Endothelial cell of umbilical vein (primary cell): ENCODE data around the gene HNRNPL. TPM values are rescaled to one million over a fixed set of nuclear protein-coding genes. Genes with fewer than 3 reads are reported as not detected.

Experiments
- BruUV-seq: library from RNA; stranded (reverse); fragments of 400-500 nt; replicated peaks from 2 replicates; lab custom pipeline; 2021; lab: Mats Ljungman, UMichigan
- CTCF ChIA-PET: fragments of 300-600, 350-600 bp; sonication (Branson Sonifier 250); formaldehyde crosslinking; loops from one replicate; lab custom pipeline; 2021; ENCODE audit warnings: antibody characterized with exemption, inconsistent platforms; lab: Charles Lee
- POLR2A ChIA-PET: fragments of 300-600, 350-600 bp; sonication (Branson Sonifier 250); formaldehyde crosslinking; loops from one replicate; lab custom pipeline; 2021; ENCODE audit warnings: antibody characterized with exemption, inconsistent platforms; lab: Charles Lee
- DNase-seq: peaks from one replicate; pipeline ENCODE4 v3.0.0-alpha.2; 2011; ENCODE audit warnings: low read depth, low spot score
- FAIRE-seq: peaks from 2 replicates; lab custom pipeline; 2011; peaks lifted over from hg19 to GRCh38; lab: Jason Lieb, UNC
- H2AFZ ChIP-seq: 2 replicates; pipeline ENCODE4 v1.6.0; 2012; ENCODE audit warnings: low read depth, low read length, control low read depth, inconsistent platforms
- H3K27ac ChIP-seq: 2 replicates; pipeline ENCODE4 v1.5.1; 2011; ENCODE audit warnings: low read depth, mild to moderate bottlenecking, control low read depth, low read length, moderate library complexity; ENCODE audit not compliant: insufficient read depth
- H3K27me3 ChIP-seq, 2 experiments: 2 replicates each; pipeline versions ENCODE4 v1.6.0 to v1.6.1; 2011; ENCODE audit warnings: low read length in 2 of 2, mixed read lengths in 1 of 2; ENCODE audit not compliant: control insufficient read depth in 2 of 2, insufficient read depth in 2 of 2
- H3K36me3 ChIP-seq, 2 experiments: 2 replicates in 1 of 2; 3 replicates in 1 of 2; pipeline ENCODE4 v1.5.1; 2011; ENCODE audit warnings: low read length in 2 of 2, mild to moderate bottlenecking in 1 of 2, moderate library complexity in 1 of 2; ENCODE audit not compliant: control insufficient read depth in 2 of 2, insufficient read depth in 2 of 2; ENCODE audit errors: extremely low read depth in 1 of 2
- H3K4me1 ChIP-seq: 3 replicates; pipeline ENCODE4 v1.5.1; 2011; ENCODE audit warnings: mild to moderate bottlenecking, low read length; ENCODE audit not compliant: control insufficient read depth, insufficient read depth; ENCODE audit errors: extremely low read depth
- H3K4me2 ChIP-seq: 2 replicates; pipeline ENCODE4 v1.6.1; 2011; ENCODE audit warnings: low read length, control low read depth, mixed read lengths; ENCODE audit not compliant: insufficient read depth
- H3K4me3 ChIP-seq, 3 experiments: fragments of 200-600 bp in 1 of 3; sonication (generic), shearing (Covaris generic) in 1 of 3; replicated peaks in 1 of 3; 2 replicates each; pipeline ENCODE4 v1.5.1; 2011 to 2016; ENCODE audit warnings: control low read depth in 3 of 3, low read length in 3 of 3, mild to moderate bottlenecking in 2 of 3, inconsistent platforms in 1 of 3, low read depth in 1 of 3, moderate library complexity in 1 of 3; ENCODE audit not compliant: insufficient read depth in 1 of 3
- H3K79me2 ChIP-seq: 2 replicates; pipeline ENCODE4 v1.6.0; 2012; ENCODE audit warnings: low read length, inconsistent platforms; ENCODE audit not compliant: control insufficient read depth, insufficient read depth
- H3K9ac ChIP-seq: replicated peaks from 2 replicates; pipeline ENCODE3; 2011; ENCODE audit warnings: low read length, control low read depth; ENCODE audit not compliant: insufficient read depth; ENCODE audit errors: extremely low read depth
- H3K9me1 ChIP-seq: replicated peaks from 3 replicates; pipeline ENCODE4 v1.6.0; 2011; ENCODE audit warnings: mild to moderate bottlenecking, low read length; ENCODE audit not compliant: control insufficient read depth, insufficient read depth; ENCODE audit errors: extremely low read depth
- H3K9me3 ChIP-seq: replicated peaks from 2 replicates; pipeline ENCODE4 v1.5.1; 2012; ENCODE audit warnings: low read length, inconsistent platforms; ENCODE audit not compliant: control insufficient read depth, insufficient read depth
- H4K20me1 ChIP-seq: replicated peaks from 2 replicates; pipeline ENCODE3; 2011; ENCODE audit warnings: mild to moderate bottlenecking, low read length; ENCODE audit not compliant: control insufficient read depth, insufficient read depth; ENCODE audit errors: extremely low read depth
- CTCF ChIP-seq, 2 donors: IDR thresholded peaks; 1 replicate in 1 of 2; 2 replicates in 1 of 2; pipeline ENCODE4 v1.5.1; 2011; ENCODE audit warnings: low read length in 2 of 2, mild to moderate bottlenecking in 2 of 2, moderate library complexity in 2 of 2, control low read depth in 1 of 2, inconsistent platforms in 1 of 2, low read depth in 1 of 2; ENCODE audit not compliant: insufficient read depth in 1 of 2; ENCODE audit errors: extremely low read depth in 1 of 2
- EZH2 ChIP-seq: IDR thresholded peaks from 2 replicates; pipeline ENCODE4 v1.6.1; 2012; ENCODE audit warnings: borderline replicate concordance, low read depth, mild to moderate bottlenecking, moderate library complexity, low read length, inconsistent platforms; ENCODE audit not compliant: severe bottlenecking
- FOS ChIP-seq: IDR thresholded peaks from 2 replicates; pipeline ENCODE4 v1.6.1; 2011; ENCODE audit warnings: mild to moderate bottlenecking, low read length, moderate library complexity, borderline replicate concordance; ENCODE audit not compliant: insufficient read depth
- GATA2 ChIP-seq: IDR thresholded peaks from 2 replicates; pipeline ENCODE4 v1.7.0; 2011; ENCODE audit warnings: low read depth, mild to moderate bottlenecking, moderate library complexity, mixed read lengths, low read length; ENCODE audit not compliant: insufficient read length, insufficient read depth
- JUN ChIP-seq: IDR thresholded peaks from 2 replicates; pipeline ENCODE4 v1.6.1; 2011; ENCODE audit warnings: borderline replicate concordance, low read depth; ENCODE audit not compliant: insufficient read length, insufficient read depth
- MAX ChIP-seq: IDR thresholded peaks from 2 replicates; pipeline ENCODE4 v1.6.1; 2011; ENCODE audit not compliant: insufficient read depth, insufficient read length
- MYC ChIP-seq: IDR thresholded peaks from one replicate; pipeline ENCODE4 v1.6.1; 2011; ENCODE audit warnings: mild to moderate bottlenecking, low read depth, low read length
- POLR2A ChIP-seq: IDR thresholded peaks from 2 replicates; pipeline ENCODE4 v1.6.1; 2012; ENCODE audit warnings: low read depth, mild to moderate bottlenecking, control low read depth, low read length
- POLR2AphosphoS5 ChIP-seq: IDR thresholded peaks from 2 replicates; pipeline ENCODE4 v1.6.1; 2012; ENCODE audit warnings: low read depth, mild to moderate bottlenecking, control low read depth, low read length, moderate library complexity; ENCODE audit not compliant: insufficient read depth
- dilution Hi-C: fragments of 300-500 bp; cut with MboI; formaldehyde crosslinking; loops from one replicate; pipeline ENCODE4 v1.15.0; 2019; ENCODE audit warnings: low sequenced_read_pairs; ENCODE audit not compliant: extremely low pct_ligation_motif_present
- intact Hi-C: fragments of 100-400 bp; cut with micrococcal nuclease; formaldehyde crosslinking; loops from one replicate; pipeline ENCODE4 v1.10.0; 2022
- polyA plus RNA-seq, 4 experiments: library from polyadenylated mRNA; depleted of rRNA in 3 of 4; stranded (reverse) in 3 of 4; unstranded in 1 of 4; fragments of >200 nt; gene quantifications; 2 replicates each; pipeline versions ENCODE4 v1.2.1 to v1.2.3, GENCODE V29; 2011 to 2012; ENCODE audit warnings: missing spikeins in 1 of 4
- total RNA-seq: library from RNA; stranded (reverse); gene quantifications from 2 replicates; pipeline ENCODE4 v1.2.3, GENCODE V29; 2021

The HNRNPL gene
- total and polyA plus RNA-seq, 2 donors (not counting 3 experiments of a cell fraction or from before 2014, with no cell fraction given), result 305 to 451 TPM

- POLR2A ChIA-PET, result no interaction called here
- no peak overlapping the region for H3K9ac ChIP-seq
- no peaks in the 10 kb centered on the region for H3K79me2 ChIP-seq
- H3K27me3 ChIP-seq, result no peaks in the 10 kb centered on the region
- TF ChIP-seq CTCF (IDR thresholded peaks at IDR 0.05; ENCODE audit: extremely low read depth in 1 of 2, insufficient read depth in 1 of 2, low read depth in 1 of 2, low read length in 2 of 2) (no peak), JUN (no peak), EZH2 (no peak), GATA2 (no peak), POLR2A (no peak), POLR2AphosphoS5 (no peak), FOS (no peak), MAX (no peak), MYC (no peak)
- no peaks in the 10 kb centered on the region for H3K9me3 ChIP-seq
- FAIRE-seq (no peak), DNase-seq (no peak)
- peaks cover 8% of the 10 kb centered on the region for H3K4me1 ChIP-seq
- intact Hi-C loops, result no loop called here
- CTCF ChIA-PET, result interaction anchor here (1.2 kb wide), 1 partner anchor 130 kb away, joined by 3 read pairs; the partner anchor contains the start of genes MRPS12 and SARS2
- no peak overlapping the region for H3K4me2 ChIP-seq
- no peak overlapping the region for H3K27ac ChIP-seq
- H3K9me1 ChIP-seq, result no peaks in the 10 kb centered on the region
- H2AFZ ChIP-seq, result no peak overlapping the region
- no peak overlapping the region for H3K4me3 ChIP-seq
- no peaks in the 10 kb centered on the region for H3K36me3 ChIP-seq
- BruUV-seq, result no TSS peak
- no peaks in the 10 kb centered on the region for H4K20me1 ChIP-seq
- dilution Hi-C loops, result no loop called here
Measured at GRCh38 chr19:38800577-38801347, 49.0 kb downstream of the HNRNPL start.
